HEK293 (cell line): Measurements from ENCODE around the gene HMCN2.

Source experiments
- CTCF ChIA-PET: fragments of 350-600 bp; formaldehyde crosslinking; extraction: SDS; loops from one replicate; lab custom pipeline; 2021; ENCODE audit warnings: antibody characterized with exemption; lab: Yijun Ruan, JAX
- POLR2A ChIA-PET: fragments of 300-600 bp; formaldehyde crosslinking; extraction: SDS; loops from one replicate; lab custom pipeline; 2020; ENCODE audit warnings: antibody characterized with exemption, inconsistent platforms; lab: Yijun Ruan, JAX
- H3K27ac ChIP-seq: fragments of 200-500 bp; sonication (Bioruptor generic); 2 replicates; pipeline ENCODE4 v1.5.1; 2014; ENCODE audit warnings: low read depth, low read length, control low read depth, inconsistent platforms; ENCODE audit errors: extremely low read depth
- H3K36me3 ChIP-seq, 2 experiments: fragments of 200-500 bp in 1 of 2; sonication (Bioruptor generic) in 1 of 2; 1 replicate in 1 of 2; 2 replicates in 1 of 2; pipeline ENCODE4 v1.5.1; 2014 to 2017; ENCODE audit warnings: inconsistent platforms in 2 of 2, low read length in 2 of 2; ENCODE audit not compliant: control insufficient read depth in 2 of 2, insufficient read depth in 1 of 2
- H3K4me1 ChIP-seq: fragments of 200-500 bp; sonication (Bioruptor generic); 2 replicates; pipeline ENCODE4 v1.5.1; 2014; ENCODE audit warnings: mild to moderate bottlenecking, low read length, inconsistent platforms; ENCODE audit not compliant: control insufficient read depth, insufficient read depth
- H3K4me3 ChIP-seq: 2 replicates; pipeline ENCODE4 v1.5.1; 2011; ENCODE audit warnings: low read depth, mild to moderate bottlenecking, control low read depth, low read length, moderate library complexity
- H3K9me3 ChIP-seq: fragments of 200-500 bp; sonication (Bioruptor generic); 2 replicates; pipeline ENCODE4 v1.5.1; 2014; ENCODE audit warnings: low read depth, low read length, inconsistent platforms; ENCODE audit not compliant: control insufficient read depth, insufficient read depth
- HOXD13 ChIP-seq: sonication (generic); formaldehyde crosslinking; IDR thresholded peaks from 2 replicates; pipeline ENCODE4 v1.8.0; 2022; ENCODE audit warnings: missing genetic modification reagents, borderline replicate concordance
- MEIS1 ChIP-seq: sonication (generic); formaldehyde crosslinking; IDR thresholded peaks from 2 replicates; pipeline ENCODE4 v1.8.1; 2022; ENCODE audit warnings: missing genetic modification reagents, mild to moderate bottlenecking, borderline replicate concordance
- SALL2 ChIP-seq: fragments of 450-650 bp; formaldehyde crosslinking; IDR thresholded peaks from 2 replicates; pipeline ENCODE4 v1.5.0; 2017; ENCODE audit warnings: missing biosample characterization, mild to moderate bottlenecking, missing genetic modification characterization, borderline replicate concordance
- ZNF112 ChIP-seq: fragments of 450-650 bp; formaldehyde crosslinking; IDR thresholded peaks from 2 replicates; pipeline ENCODE4 v1.5.0; 2017; ENCODE audit warnings: missing biosample characterization, missing genetic modification characterization
- ZNF133 ChIP-seq: fragments of 450-650 bp; formaldehyde crosslinking; IDR thresholded peaks from 2 replicates; pipeline ENCODE4 v1.5.1; 2016; ENCODE audit warnings: missing biosample characterization, missing genetic modification characterization
- ZNF169 ChIP-seq: fragments of 450-650 bp; formaldehyde crosslinking; IDR thresholded peaks from 2 replicates; pipeline ENCODE4 v1.5.1; 2016; ENCODE audit warnings: missing biosample characterization, missing genetic modification characterization
- ZNF350 ChIP-seq: fragments of 450-650 bp; formaldehyde crosslinking; IDR thresholded peaks from 2 replicates; pipeline ENCODE4 v1.5.0; 2017; ENCODE audit warnings: missing biosample characterization, mild to moderate bottlenecking, missing genetic modification characterization
- ZNF366 ChIP-seq: fragments of 450-650 bp; formaldehyde crosslinking; conservative IDR thresholded peaks from 2 replicates; pipeline ENCODE4 v1.5.1; 2016; ENCODE audit warnings: missing biosample characterization, missing genetic modification characterization
- ZNF404 ChIP-seq: fragments of 450-650 bp; formaldehyde crosslinking; IDR thresholded peaks from 2 replicates; pipeline ENCODE4 v1.5.1; 2017; ENCODE audit warnings: missing biosample characterization, missing genetic modification characterization
- ZNF416 ChIP-seq: fragments of 450-650 bp; formaldehyde crosslinking; IDR thresholded peaks from 2 replicates; pipeline ENCODE4 v1.5.1; 2016; ENCODE audit warnings: missing biosample characterization, missing genetic modification characterization
- ZNF426 ChIP-seq: fragments of 450-650 bp; formaldehyde crosslinking; IDR thresholded peaks from 2 replicates; pipeline ENCODE4 v1.5.1; 2017; ENCODE audit warnings: missing biosample characterization, missing genetic modification characterization, mild to moderate bottlenecking, inconsistent platforms, moderate library complexity
- ZNF596 ChIP-seq: fragments of 450-650 bp; IDR thresholded peaks from 2 replicates; pipeline ENCODE4 v1.5.0; 2018; ENCODE audit warnings: missing biosample characterization, mild to moderate bottlenecking, missing genetic modification characterization, moderate library complexity
- ZNF777 ChIP-seq: fragments of 450-650 bp; formaldehyde crosslinking; IDR thresholded peaks from 2 replicates; pipeline ENCODE4 v1.5.1; 2017; ENCODE audit warnings: missing biosample characterization, missing genetic modification characterization, borderline replicate concordance
- ZNF837 ChIP-seq: fragments of 450-650 bp; formaldehyde crosslinking; IDR thresholded peaks from 2 replicates; pipeline ENCODE4 v1.5.1; 2016; ENCODE audit warnings: missing biosample characterization, missing genetic modification characterization
- TF ChIP-seq, protein P1 (sequence below): fragments of 450-650 bp; formaldehyde crosslinking; IDR thresholded peaks from 2 replicates; pipeline ENCODE4 v1.5.1; 2016; ENCODE audit warnings: missing biosample characterization, missing genetic modification characterization
- TF ChIP-seq, protein P2 (sequence below): fragments of 450-650 bp; formaldehyde crosslinking; conservative IDR thresholded peaks from 2 replicates; pipeline ENCODE4 v1.5.1; 2016; ENCODE audit warnings: low read depth, missing biosample characterization, missing genetic modification characterization
- TF ChIP-seq, protein P3 (sequence below): fragments of 450-650 bp; formaldehyde crosslinking; IDR thresholded peaks from 2 replicates; pipeline ENCODE4 v1.5.1; 2016; ENCODE audit warnings: missing biosample characterization, missing genetic modification characterization, borderline replicate concordance
- TF ChIP-seq, protein P4 (sequence below): fragments of 450-650 bp; formaldehyde crosslinking; IDR thresholded peaks from 2 replicates; pipeline ENCODE4 v1.5.1; 2016; ENCODE audit warnings: missing biosample characterization, missing genetic modification characterization

The HMCN2 gene

DNA sequence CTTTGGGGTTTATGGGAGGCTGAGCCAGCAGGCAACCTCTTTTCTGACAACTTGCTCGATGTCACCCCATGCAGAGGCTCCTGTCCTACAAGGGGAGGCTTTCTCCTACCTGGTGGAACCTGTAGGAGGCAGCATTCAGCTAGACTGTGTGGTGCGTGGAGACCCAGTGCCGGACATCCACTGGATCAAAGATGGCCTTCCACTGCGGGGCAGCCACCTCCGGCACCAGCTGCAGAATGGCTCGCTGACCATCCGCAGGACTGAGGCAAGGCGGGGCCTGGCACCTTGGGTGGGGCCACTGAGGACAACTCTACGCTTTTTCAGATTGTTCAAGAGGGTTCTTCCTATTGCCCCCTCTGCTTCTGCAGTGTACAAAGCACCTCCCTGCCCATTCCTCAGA lies 143.1 kb downstream of the HMCN2 start (continued):
- no peak for TF ChIP-seq ZNF416
- TF ChIP-seq, protein P1, sequence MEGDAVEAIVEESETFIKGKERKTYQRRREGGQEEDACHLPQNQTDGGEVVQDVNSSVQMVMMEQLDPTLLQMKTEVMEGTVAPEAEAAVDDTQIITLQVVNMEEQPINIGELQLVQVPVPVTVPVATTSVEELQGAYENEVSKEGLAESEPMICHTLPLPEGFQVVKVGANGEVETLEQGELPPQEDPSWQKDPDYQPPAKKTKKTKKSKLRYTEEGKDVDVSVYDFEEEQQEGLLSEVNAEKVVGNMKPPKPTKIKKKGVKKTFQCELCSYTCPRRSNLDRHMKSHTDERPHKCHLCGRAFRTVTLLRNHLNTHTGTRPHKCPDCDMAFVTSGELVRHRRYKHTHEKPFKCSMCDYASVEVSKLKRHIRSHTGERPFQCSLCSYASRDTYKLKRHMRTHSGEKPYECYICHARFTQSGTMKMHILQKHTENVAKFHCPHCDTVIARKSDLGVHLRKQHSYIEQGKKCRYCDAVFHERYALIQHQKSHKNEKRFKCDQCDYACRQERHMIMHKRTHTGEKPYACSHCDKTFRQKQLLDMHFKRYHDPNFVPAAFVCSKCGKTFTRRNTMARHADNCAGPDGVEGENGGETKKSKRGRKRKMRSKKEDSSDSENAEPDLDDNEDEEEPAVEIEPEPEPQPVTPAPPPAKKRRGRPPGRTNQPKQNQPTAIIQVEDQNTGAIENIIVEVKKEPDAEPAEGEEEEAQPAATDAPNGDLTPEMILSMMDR (tag by site-specific recombination), result no peak

DNA sequence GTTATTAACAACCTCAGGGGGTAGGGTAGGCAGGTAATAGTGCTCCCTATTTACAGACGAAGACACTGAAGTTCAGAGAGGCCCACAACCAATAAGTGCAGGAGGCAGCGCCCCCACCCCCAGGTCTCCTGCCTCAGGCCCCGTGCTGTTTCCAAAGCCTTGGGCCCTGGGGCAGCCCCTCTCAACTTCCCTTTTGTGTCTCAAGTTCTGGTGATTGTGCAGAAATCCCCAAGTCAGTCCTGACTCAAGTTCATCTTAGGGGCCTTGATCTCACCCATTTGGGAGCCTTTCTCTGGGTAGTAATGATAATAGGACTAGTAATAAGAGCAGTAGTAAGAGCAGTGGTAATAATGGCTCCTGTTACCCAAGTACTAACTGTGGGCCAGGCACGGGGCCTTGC lies 143.7 kb downstream of the HMCN2 start:
- Histone ChIP-seq H3K36me3 (no peaks in the 10 kb centered on the region), H3K4me3 (no peak overlapping the region), H3K9me3 (no peaks in the 10 kb centered on the region), H3K27ac (no peak overlapping the region), H3K4me1 (no peaks in the 10 kb centered on the region)
- TF ChIP-seq ZNF777 (tag by site-specific recombination) (no peak), SALL2 (tag by site-specific recombination) (no peak), ZNF426 (tag by site-specific recombination) (no peak), ZNF366 (tag by site-specific recombination) (no peak), HOXD13 (CRISPR knock-in tag) (no peak), ZNF112 (tag by site-specific recombination) (no peak)
- CTCF ChIA-PET, result no interaction called here
- POLR2A ChIA-PET, result no interaction called here

DNA sequence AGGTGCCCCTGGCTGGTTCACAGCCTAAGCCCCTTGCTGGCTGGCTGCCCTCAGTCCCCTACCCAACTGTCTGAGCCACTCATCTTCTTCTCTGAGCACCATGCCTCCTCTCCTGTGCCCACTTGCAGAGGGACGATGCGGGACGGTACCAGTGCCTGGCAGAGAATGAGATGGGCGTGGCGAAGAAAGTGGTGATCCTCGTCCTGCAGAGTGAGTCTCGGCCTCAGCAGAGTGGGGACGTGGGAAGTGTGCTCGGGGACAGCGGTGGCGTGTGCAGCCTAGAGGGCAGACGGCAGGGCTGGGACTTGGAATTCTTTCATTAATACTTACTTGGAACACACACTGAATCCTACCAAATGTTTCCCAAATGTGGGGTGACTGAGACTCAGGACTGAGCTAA lies 144.9 kb downstream of the HMCN2 start:
- CTCF ChIA-PET, result interaction anchor here (1.6 kb wide), 1 partner anchor 10 kb away, joined by 6 read pairs; no protein-coding TSS in a partner anchor
- POLR2A ChIA-PET, result no interaction called here
- Histone ChIP-seq H3K9me3 (no peaks in the 10 kb centered on the region), H3K27ac (no peak overlapping the region), H3K36me3 (no peaks in the 10 kb centered on the region), H3K4me3 (no peak overlapping the region), H3K4me1 (no peaks in the 10 kb centered on the region)
- TF ChIP-seq ZNF169 (tag by site-specific recombination) (no peak), ZNF404 (tag by site-specific recombination) (no peak), ZNF416 (no peak), ZNF596 (tag by site-specific recombination) (no peak), MEIS1 (CRISPR knock-in tag) (no peak), ZNF133 (tag by site-specific recombination) (no peak), HOXD13 (CRISPR knock-in tag) (no peak), ZNF837 (tag by site-specific recombination) (no peak), ZNF350 (no peak)
- TF ChIP-seq, protein P2, sequence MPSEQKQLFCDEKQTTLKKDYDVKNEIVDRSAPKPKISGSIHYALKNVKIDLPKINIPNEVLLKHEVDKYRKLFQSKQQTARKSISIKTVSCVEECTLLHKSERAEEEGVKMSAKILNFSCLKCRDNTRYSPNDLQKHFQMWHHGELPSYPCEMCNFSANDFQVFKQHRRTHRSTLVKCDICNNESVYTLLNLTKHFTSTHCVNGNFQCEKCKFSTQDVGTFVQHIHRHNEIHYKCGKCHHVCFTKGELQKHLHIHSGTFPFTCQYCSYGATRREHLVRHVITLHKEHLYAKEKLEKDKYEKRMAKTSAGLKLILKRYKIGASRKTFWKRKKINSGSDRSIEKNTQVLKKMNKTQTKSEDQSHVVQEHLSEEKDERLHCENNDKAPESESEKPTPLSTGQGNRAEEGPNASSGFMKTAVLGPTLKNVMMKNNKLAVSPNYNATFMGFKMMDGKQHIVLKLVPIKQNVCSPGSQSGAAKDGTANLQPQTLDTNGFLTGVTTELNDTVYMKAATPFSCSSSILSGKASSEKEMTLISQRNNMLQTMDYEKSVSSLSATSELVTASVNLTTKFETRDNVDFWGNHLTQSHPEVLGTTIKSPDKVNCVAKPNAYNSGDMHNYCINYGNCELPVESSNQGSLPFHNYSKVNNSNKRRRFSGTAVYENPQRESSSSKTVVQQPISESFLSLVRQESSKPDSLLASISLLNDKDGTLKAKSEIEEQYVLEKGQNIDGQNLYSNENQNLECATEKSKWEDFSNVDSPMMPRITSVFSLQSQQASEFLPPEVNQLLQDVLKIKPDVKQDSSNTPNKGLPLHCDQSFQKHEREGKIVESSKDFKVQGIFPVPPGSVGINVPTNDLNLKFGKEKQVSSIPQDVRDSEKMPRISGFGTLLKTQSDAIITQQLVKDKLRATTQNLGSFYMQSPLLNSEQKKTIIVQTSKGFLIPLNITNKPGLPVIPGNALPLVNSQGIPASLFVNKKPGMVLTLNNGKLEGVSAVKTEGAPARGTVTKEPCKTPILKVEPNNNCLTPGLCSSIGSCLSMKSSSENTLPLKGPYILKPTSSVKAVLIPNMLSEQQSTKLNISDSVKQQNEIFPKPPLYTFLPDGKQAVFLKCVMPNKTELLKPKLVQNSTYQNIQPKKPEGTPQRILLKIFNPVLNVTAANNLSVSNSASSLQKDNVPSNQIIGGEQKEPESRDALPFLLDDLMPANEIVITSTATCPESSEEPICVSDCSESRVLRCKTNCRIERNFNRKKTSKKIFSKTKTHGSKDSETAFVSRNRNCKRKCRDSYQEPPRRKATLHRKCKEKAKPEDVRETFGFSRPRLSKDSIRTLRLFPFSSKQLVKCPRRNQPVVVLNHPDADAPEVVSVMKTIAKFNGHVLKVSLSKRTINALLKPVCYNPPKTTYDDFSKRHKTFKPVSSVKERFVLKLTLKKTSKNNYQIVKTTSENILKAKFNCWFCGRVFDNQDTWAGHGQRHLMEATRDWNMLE (tag by site-specific recombination), result no peak
- TF ChIP-seq, protein P3, sequence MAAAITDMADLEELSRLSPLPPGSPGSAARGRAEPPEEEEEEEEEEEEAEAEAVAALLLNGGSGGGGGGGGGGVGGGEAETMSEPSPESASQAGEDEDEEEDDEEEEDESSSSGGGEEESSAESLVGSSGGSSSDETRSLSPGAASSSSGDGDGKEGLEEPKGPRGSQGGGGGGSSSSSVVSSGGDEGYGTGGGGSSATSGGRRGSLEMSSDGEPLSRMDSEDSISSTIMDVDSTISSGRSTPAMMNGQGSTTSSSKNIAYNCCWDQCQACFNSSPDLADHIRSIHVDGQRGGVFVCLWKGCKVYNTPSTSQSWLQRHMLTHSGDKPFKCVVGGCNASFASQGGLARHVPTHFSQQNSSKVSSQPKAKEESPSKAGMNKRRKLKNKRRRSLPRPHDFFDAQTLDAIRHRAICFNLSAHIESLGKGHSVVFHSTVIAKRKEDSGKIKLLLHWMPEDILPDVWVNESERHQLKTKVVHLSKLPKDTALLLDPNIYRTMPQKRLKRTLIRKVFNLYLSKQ, result no peak
- TF ChIP-seq, protein P4, sequence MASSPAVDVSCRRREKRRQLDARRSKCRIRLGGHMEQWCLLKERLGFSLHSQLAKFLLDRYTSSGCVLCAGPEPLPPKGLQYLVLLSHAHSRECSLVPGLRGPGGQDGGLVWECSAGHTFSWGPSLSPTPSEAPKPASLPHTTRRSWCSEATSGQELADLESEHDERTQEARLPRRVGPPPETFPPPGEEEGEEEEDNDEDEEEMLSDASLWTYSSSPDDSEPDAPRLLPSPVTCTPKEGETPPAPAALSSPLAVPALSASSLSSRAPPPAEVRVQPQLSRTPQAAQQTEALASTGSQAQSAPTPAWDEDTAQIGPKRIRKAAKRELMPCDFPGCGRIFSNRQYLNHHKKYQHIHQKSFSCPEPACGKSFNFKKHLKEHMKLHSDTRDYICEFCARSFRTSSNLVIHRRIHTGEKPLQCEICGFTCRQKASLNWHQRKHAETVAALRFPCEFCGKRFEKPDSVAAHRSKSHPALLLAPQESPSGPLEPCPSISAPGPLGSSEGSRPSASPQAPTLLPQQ (tag by site-specific recombination), result no peak
